ENCODE measurements around the gene RALGPS2.

GRCh38 chr1:178819123-178819522, 94.1 kb downstream of the RALGPS2 start:
- TF ChIP-seq, protein P1, sequence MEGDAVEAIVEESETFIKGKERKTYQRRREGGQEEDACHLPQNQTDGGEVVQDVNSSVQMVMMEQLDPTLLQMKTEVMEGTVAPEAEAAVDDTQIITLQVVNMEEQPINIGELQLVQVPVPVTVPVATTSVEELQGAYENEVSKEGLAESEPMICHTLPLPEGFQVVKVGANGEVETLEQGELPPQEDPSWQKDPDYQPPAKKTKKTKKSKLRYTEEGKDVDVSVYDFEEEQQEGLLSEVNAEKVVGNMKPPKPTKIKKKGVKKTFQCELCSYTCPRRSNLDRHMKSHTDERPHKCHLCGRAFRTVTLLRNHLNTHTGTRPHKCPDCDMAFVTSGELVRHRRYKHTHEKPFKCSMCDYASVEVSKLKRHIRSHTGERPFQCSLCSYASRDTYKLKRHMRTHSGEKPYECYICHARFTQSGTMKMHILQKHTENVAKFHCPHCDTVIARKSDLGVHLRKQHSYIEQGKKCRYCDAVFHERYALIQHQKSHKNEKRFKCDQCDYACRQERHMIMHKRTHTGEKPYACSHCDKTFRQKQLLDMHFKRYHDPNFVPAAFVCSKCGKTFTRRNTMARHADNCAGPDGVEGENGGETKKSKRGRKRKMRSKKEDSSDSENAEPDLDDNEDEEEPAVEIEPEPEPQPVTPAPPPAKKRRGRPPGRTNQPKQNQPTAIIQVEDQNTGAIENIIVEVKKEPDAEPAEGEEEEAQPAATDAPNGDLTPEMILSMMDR (IDR thresholded peaks at IDR 0.05 in 8 of 11, conservative IDR thresholded peaks at IDR 0.05 in 3 of 11), result no peak
- TF ChIP-seq POLR2A (IDR thresholded peaks at IDR 0.05), result no peak

Measured in spleen (tissue), 7 donors.